Smooth muscle cell of the pulmonary artery (primary cell): ENCODE data around the gene RPS6KA1. TPM values are rescaled to one million over a fixed set of nuclear protein-coding genes. Genes with fewer than 3 reads are reported as not detected.

ENCODE experiments used
- total RNA-seq: library from RNA; depleted of rRNA; stranded (reverse); fragments of >200 nt; gene quantifications from 2 replicates; pipeline ENCODE4 v1.2.3, GENCODE V29; 2014

The RPS6KA1 gene
- 1.1 and 2.1 TPM in 2 replicates for total RNA-seq

GRCh38 chr1:26529655-26530409 lies at the start of gene RPS6KA1:
Gene RPS6KA1, plus strand, starts transcription at chr1:26529761. Its CDS starts 160 bp downstream, at chr1:26529921.

Other genes with a start within 250 kb of the RPS6KA1 start
- gene SH3BGRL3, start 249.7 kb upstream of the RPS6KA1 start, total RNA-seq: 68.1 and 84.3 TPM in 2 replicates
- gene UBXN11, start 223.1 kb upstream of the RPS6KA1 start, total RNA-seq: 3.1 and 3.8 TPM in 2 replicates
- gene CD52, start 211.8 kb upstream of the RPS6KA1 start, total RNA-seq: not detected in 2 replicates
- gene CRYBG2, start 175.6 kb upstream of the RPS6KA1 start, total RNA-seq: not detected in 2 replicates
- not detected in 2 replicates for gene ZNF683, start 157.0 kb upstream of the RPS6KA1 start, total RNA-seq
- gene LIN28A, start 118.9 kb upstream of the RPS6KA1 start, total RNA-seq: not detected in 2 replicates
- gene DHDDS, start 97.4 kb upstream of the RPS6KA1 start, total RNA-seq: 51.0 and 61.8 TPM in 2 replicates
- 134 and 199 TPM in 2 replicates for gene HMGN2, start 57.3 kb upstream of the RPS6KA1 start, total RNA-seq
- 29.0 and 31.2 TPM in 2 replicates for gene ARID1A, start 166.3 kb downstream of the RPS6KA1 start, total RNA-seq